HepG2 (cell line): ENCODE measurements around the gene U2AF1L4. TPM values are rescaled to one million over a fixed set of nuclear protein-coding genes. Genes with fewer than 3 reads are reported as not detected.

ENCODE experiments used
- ARID5B ChIP-seq: IDR thresholded peaks from 2 replicates; pipeline ENCODE4 v1.4.0; 2020; ENCODE audit warnings: mild to moderate bottlenecking, missing genetic modification reagents
- HOXD1 ChIP-seq: sonication (generic); formaldehyde crosslinking; IDR thresholded peaks from 2 replicates; pipeline ENCODE4 v1.5.0; 2020; ENCODE audit warnings: missing genetic modification reagents
- LBX2 ChIP-seq: sonication (generic); formaldehyde crosslinking; IDR thresholded peaks from 2 replicates; pipeline ENCODE4 v1.5.0; 2020; ENCODE audit warnings: missing genetic modification reagents, mild to moderate bottlenecking, borderline replicate concordance
- MEIS2 ChIP-seq: sonication (generic); formaldehyde crosslinking; IDR thresholded peaks from 2 replicates; pipeline ENCODE4 v1.9.0; 2021; ENCODE audit warnings: mild to moderate bottlenecking, missing genetic modification reagents
- PAWR ChIP-seq: sonication (generic); formaldehyde crosslinking; IDR thresholded peaks from 2 replicates; pipeline ENCODE4 v1.4.0; 2020; ENCODE audit warnings: missing genetic modification reagents, mild to moderate bottlenecking, borderline replicate concordance
- REXO4 ChIP-seq: sonication (generic); formaldehyde crosslinking; IDR thresholded peaks from 2 replicates; pipeline ENCODE4 v1.8.0; 2022; ENCODE audit warnings: missing genetic modification reagents, mild to moderate bottlenecking, borderline replicate concordance
- TARDBP ChIP-seq: sonication (generic); formaldehyde crosslinking; IDR thresholded peaks from 2 replicates; pipeline ENCODE4 v1.8.0; 2022; ENCODE audit warnings: mild to moderate bottlenecking, missing genetic modification reagents
- XBP1 ChIP-seq: sonication (generic); formaldehyde crosslinking; IDR thresholded peaks from 2 replicates; pipeline ENCODE4 v1.5.0; 2020; ENCODE audit warnings: missing genetic modification reagents
- ZBTB2 ChIP-seq: sonication (generic); formaldehyde crosslinking; IDR thresholded peaks from 2 replicates; pipeline ENCODE4 v1.8.0; 2022; ENCODE audit warnings: low read depth, missing genetic modification reagents
- ZBTB49 ChIP-seq: sonication (generic); formaldehyde crosslinking; IDR thresholded peaks from 2 replicates; pipeline ENCODE4 v1.4.0; 2020; ENCODE audit warnings: missing genetic modification reagents, borderline replicate concordance
- ZNF251 ChIP-seq: sonication (generic); formaldehyde crosslinking; IDR thresholded peaks from 2 replicates; pipeline ENCODE4 v1.9.0; 2021; ENCODE audit warnings: mild to moderate bottlenecking, missing genetic modification reagents
- ZNF44 ChIP-seq: sonication (generic); formaldehyde crosslinking; IDR thresholded peaks from 2 replicates; pipeline ENCODE4 v1.5.1; 2020; ENCODE audit warnings: mild to moderate bottlenecking, missing genetic modification reagents
- ZNF792 ChIP-seq: IDR thresholded peaks from 2 replicates; pipeline ENCODE4 v1.6.1; 2016
- polyA plus RNA-seq, 8 experiments: library from polyadenylated mRNA; depleted of rRNA in 3 of 8; stranded (reverse) in 7 of 8; unstranded in 1 of 8; fragments of >200 nt; fragmentation: Illumina TruSeq in 4 of 8; extraction: Trizol in 4 of 8; gene quantifications; 2 replicates each; pipeline versions ENCODE4 v1.2.1 to v1.2.3, GENCODE V29; 2011 to 2016; ENCODE audit warnings: low read depth in 4 of 8, missing spikeins in 1 of 8, mixed read lengths in 1 of 8; ENCODE audit not compliant: insufficient read depth in 1 of 8
- total RNA-seq, 5 experiments: library from RNA; depleted of rRNA; stranded (reverse); fragments of >200 nt; fragmentation: Illumina TruSeq; extraction: Trizol; gene quantifications; 2 replicates each; pipeline ENCODE4 v1.2.3, GENCODE V29; 2016; ENCODE audit warnings: low read depth in 1 of 5
- TF ChIP-seq, protein P1 (sequence below): sonication (generic); formaldehyde crosslinking; IDR thresholded peaks from 2 replicates; pipeline ENCODE4 v1.8.0; 2022; ENCODE audit warnings: mild to moderate bottlenecking, missing genetic modification reagents
- TF ChIP-seq, protein P2 (sequence below), 2 experiments: sonication (generic) in 1 of 2; formaldehyde crosslinking in 1 of 2; IDR thresholded peaks; 2 replicates each; pipeline versions ENCODE4 v1.4.0 to v1.6.1; 2018 to 2020; ENCODE audit warnings: missing genetic modification reagents in 2 of 2, borderline replicate concordance in 1 of 2, low read depth in 1 of 2, mild to moderate bottlenecking in 1 of 2, missing biosample characterization in 1 of 2
- TF ChIP-seq, protein P3 (sequence below): sonication (generic); formaldehyde crosslinking; IDR thresholded peaks from 2 replicates; pipeline ENCODE4 v1.9.0; 2021; ENCODE audit warnings: missing genetic modification reagents, mild to moderate bottlenecking, borderline replicate concordance

Gene U2AF1L4
- total and polyA plus RNA-seq, 2 of the 13 experiments (the other 11 are each of a cell fraction or from before 2014, with no cell fraction given): 7.9 to 15.4 TPM

DNA sequence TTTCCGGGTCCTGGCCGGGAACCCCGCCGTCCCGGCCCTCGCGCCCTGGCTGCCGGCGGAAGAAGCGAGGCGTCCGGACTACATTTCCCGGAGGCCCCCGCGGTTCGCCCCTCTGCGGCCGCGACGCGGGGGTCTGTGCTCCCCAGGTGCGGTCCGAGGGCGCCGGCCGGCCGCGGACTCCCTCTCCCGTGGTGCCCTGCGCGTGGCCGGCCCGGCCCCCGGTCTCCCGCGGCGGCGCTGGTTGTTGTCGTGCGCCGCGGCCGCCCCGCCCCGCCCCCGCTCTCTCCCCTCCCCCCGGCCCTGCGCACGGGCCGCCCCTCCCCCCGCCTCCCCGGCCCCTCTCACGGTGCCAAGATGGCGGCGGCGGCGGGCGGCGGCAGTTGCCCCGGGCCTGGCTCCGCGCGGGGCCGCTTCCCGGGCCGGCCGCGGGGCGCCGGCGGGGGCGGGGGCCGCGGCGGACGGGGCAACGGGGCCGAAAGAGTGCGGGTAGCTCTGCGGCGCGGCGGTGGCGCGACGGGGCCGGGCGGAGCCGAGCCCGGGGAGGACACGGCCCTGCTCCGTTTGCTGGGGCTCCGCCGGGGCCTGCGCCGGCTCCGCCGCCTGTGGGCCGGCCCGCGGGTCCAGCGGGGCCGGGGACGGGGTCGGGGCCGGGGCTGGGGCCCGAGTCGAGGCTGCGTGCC, 27.4 kb downstream of the U2AF1L4 start, which contains the start of gene KMT2B (continued):
- TF ChIP-seq, protein P1, sequence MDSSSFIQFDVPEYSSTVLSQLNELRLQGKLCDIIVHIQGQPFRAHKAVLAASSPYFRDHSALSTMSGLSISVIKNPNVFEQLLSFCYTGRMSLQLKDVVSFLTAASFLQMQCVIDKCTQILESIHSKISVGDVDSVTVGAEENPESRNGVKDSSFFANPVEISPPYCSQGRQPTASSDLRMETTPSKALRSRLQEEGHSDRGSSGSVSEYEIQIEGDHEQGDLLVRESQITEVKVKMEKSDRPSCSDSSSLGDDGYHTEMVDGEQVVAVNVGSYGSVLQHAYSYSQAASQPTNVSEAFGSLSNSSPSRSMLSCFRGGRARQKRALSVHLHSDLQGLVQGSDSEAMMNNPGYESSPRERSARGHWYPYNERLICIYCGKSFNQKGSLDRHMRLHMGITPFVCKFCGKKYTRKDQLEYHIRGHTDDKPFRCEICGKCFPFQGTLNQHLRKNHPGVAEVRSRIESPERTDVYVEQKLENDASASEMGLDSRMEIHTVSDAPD (CRISPR knock-in tag): no peak
- TF ChIP-seq ZNF44 (no peak), LBX2 (CRISPR knock-in tag) (no peak), TARDBP (CRISPR knock-in tag) (no peak), ZNF792 (CRISPR knock-in tag) (no peak), REXO4 (CRISPR knock-in tag) (no peak), ZBTB2 (CRISPR knock-in tag) (peak; percentile 92), ZNF251 (no peak), MEIS2 (CRISPR knock-in tag) (no peak), HOXD1 (CRISPR knock-in tag) (0 out of 2 replicates have a peak, but pooled peaks have one; percentile 13), ZBTB49 (no peak), PAWR (CRISPR knock-in tag) (no peak), ARID5B (no peak), XBP1 (no peak)
- TF ChIP-seq, protein P2, sequence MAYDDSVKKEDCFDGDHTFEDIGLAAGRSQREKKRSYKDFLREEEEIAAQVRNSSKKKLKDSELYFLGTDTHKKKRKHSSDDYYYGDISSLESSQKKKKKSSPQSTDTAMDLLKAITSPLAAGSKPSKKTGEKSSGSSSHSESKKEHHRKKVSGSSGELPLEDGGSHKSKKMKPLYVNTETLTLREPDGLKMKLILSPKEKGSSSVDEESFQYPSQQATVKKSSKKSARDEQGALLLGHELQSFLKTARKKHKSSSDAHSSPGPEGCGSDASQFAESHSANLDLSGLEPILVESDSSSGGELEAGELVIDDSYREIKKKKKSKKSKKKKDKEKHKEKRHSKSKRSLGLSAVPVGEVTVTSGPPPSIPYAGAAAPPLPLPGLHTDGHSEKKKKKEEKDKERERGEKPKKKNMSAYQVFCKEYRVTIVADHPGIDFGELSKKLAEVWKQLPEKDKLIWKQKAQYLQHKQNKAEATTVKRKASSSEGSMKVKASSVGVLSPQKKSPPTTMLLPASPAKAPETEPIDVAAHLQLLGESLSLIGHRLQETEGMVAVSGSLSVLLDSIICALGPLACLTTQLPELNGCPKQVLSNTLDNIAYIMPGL (CRISPR knock-in tag; IDR thresholded peaks at IDR 0.05; ENCODE audit: borderline replicate concordance in 1 of 2, low read depth in 1 of 2): no peak
- TF ChIP-seq, protein P3, sequence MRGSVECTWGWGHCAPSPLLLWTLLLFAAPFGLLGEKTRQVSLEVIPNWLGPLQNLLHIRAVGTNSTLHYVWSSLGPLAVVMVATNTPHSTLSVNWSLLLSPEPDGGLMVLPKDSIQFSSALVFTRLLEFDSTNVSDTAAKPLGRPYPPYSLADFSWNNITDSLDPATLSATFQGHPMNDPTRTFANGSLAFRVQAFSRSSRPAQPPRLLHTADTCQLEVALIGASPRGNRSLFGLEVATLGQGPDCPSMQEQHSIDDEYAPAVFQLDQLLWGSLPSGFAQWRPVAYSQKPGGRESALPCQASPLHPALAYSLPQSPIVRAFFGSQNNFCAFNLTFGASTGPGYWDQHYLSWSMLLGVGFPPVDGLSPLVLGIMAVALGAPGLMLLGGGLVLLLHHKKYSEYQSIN (CRISPR knock-in tag): no peak
